KMS-11 (cell line): ENCODE data around the gene USP36.

Experiments used
- H2AFZ ChIP-seq: fragments of 200-600 bp; sonication (generic); 2 replicates; pipeline ENCODE4 v1.6.1; 2016; ENCODE audit warnings: antibody characterized with exemption, mixed run types, low read depth
- H3K27ac ChIP-seq: fragments of 200-600 bp; sonication (generic); 2 replicates; pipeline ENCODE4 v1.6.1; 2016; ENCODE audit warnings: mild to moderate bottlenecking, mixed run types
- H3K27me3 ChIP-seq: fragments of 200-600 bp; sonication (generic); 2 replicates; pipeline ENCODE4 v1.6.1; 2017; ENCODE audit warnings: mild to moderate bottlenecking, low read depth, mixed run types, moderate library complexity; ENCODE audit not compliant: insufficient read depth
- H3K36me3 ChIP-seq: fragments of 200-600 bp; sonication (generic); 2 replicates; pipeline ENCODE4 v1.6.1; 2017; ENCODE audit warnings: mild to moderate bottlenecking, mixed run types; ENCODE audit not compliant: insufficient read depth
- H3K4me1 ChIP-seq: fragments of 200-600 bp; sonication (generic); 2 replicates; pipeline ENCODE4 v1.6.1; 2016; ENCODE audit warnings: mild to moderate bottlenecking, low read depth, mixed run types; ENCODE audit not compliant: poor library complexity, severe bottlenecking
- H3K4me2 ChIP-seq: fragments of 200-600 bp; sonication (generic); 2 replicates; pipeline ENCODE4 v1.7.0; 2016; ENCODE audit warnings: mild to moderate bottlenecking, mixed run types
- H3K4me3 ChIP-seq: fragments of 200-600 bp; sonication (generic); IDR thresholded peaks from 2 replicates; pipeline ENCODE4 v1.6.1; 2017; ENCODE audit warnings: low read depth, low read length, mixed read lengths; ENCODE audit not compliant: insufficient read depth
- H3K79me2 ChIP-seq: fragments of 200-600 bp; sonication (generic); 2 replicates; pipeline ENCODE4 v1.6.1; 2016; ENCODE audit warnings: low read depth, mixed run types; ENCODE audit not compliant: insufficient read depth
- H3K9ac ChIP-seq: fragments of 200-600 bp; sonication (generic); 2 replicates; pipeline ENCODE4 v1.6.1; 2016; ENCODE audit warnings: mild to moderate bottlenecking, mixed run types
- H4K20me1 ChIP-seq: fragments of 200-600 bp; sonication (generic); 2 replicates; pipeline ENCODE4 v1.6.1; 2016; ENCODE audit warnings: mild to moderate bottlenecking, mixed run types; ENCODE audit not compliant: insufficient read depth
- TF ChIP-seq, protein P1 (sequence below): fragments of 200-600 bp; sonication (generic); conservative IDR thresholded peaks from 2 replicates; pipeline ENCODE4 v1.6.1; 2017; ENCODE audit warnings: low read depth, mild to moderate bottlenecking, antibody characterized with exemption, low read length, moderate library complexity, mixed read lengths

The USP36 gene

DNA sequence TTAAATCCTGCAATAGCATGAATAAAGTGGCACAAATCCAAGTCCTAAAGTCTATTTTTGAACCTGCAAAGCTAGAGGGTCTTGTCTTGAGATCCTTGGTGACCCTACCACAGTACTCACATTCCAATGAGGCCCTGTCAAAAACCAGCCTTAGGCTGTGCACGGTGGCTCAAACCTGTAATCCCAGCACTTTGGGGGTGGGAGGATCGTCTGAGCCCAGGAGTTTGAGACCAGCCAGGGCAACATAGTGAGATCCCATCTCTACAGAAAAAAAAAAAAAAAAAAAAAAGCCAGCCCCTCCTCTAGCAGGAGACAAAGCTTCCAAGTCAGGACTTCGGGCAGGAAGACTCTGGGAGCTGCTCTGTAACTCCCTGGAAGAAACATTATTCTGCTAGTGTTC is 74.8 kb downstream of the USP36 start:
- TF ChIP-seq, protein P1, sequence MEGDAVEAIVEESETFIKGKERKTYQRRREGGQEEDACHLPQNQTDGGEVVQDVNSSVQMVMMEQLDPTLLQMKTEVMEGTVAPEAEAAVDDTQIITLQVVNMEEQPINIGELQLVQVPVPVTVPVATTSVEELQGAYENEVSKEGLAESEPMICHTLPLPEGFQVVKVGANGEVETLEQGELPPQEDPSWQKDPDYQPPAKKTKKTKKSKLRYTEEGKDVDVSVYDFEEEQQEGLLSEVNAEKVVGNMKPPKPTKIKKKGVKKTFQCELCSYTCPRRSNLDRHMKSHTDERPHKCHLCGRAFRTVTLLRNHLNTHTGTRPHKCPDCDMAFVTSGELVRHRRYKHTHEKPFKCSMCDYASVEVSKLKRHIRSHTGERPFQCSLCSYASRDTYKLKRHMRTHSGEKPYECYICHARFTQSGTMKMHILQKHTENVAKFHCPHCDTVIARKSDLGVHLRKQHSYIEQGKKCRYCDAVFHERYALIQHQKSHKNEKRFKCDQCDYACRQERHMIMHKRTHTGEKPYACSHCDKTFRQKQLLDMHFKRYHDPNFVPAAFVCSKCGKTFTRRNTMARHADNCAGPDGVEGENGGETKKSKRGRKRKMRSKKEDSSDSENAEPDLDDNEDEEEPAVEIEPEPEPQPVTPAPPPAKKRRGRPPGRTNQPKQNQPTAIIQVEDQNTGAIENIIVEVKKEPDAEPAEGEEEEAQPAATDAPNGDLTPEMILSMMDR, result no peak
- H3K4me2 ChIP-seq, result peak overlapping the region; percentile 10; the same call in 1 of the 2 replicates

DNA sequence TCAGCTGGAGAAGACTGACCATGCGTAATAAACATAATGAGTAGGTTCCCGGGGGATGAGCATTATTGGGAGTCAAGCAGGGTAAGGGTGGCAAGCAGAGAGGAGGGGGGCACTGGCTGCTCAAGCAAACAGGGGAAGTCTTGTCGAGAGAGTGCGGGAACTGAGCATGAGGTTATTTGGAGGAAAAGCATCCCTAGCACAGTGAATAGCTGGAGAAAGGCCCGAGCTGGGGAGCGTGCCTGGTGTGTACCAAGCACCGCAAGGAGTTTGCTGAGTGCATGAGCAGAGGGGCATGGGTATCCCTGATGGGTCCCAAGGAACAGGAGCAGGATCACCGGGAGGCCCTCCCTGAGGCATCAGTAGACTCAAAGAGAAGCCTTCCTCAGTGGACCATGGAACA is 75.7 kb downstream of the USP36 start:
- Histone ChIP-seq H4K20me1 (no peaks in the 10 kb centered on the region; the same call in 1 of the 2 replicates), H3K27ac (no peak overlapping the region), H3K4me3 (no peak overlapping the region), H3K27me3 (no peaks in the 10 kb centered on the region), H3K4me1 (peaks cover 91% of the 10 kb centered on the region), H3K36me3 (no peaks in the 10 kb centered on the region), H3K4me2 (no peak overlapping the region), H3K79me2 (peaks cover 97% of the 10 kb centered on the region), H2AFZ (no peak overlapping the region), H3K9ac (no peak overlapping the region)
- TF ChIP-seq, protein P1, result no peak

More for the DNA sequence above, 74.8 kb downstream of the USP36 start:
- Histone ChIP-seq H4K20me1 (no peaks in the 10 kb centered on the region; the same call in 1 of the 2 replicates), H3K79me2 (peaks cover 100% of the 10 kb centered on the region), H3K27ac (no peak overlapping the region), H3K27me3 (no peaks in the 10 kb centered on the region), H2AFZ (no peak overlapping the region), H3K36me3 (no peaks in the 10 kb centered on the region), H3K4me1 (peaks cover 93% of the 10 kb centered on the region), H3K4me3 (no peak overlapping the region), H3K9ac (no peak overlapping the region)

DNA sequence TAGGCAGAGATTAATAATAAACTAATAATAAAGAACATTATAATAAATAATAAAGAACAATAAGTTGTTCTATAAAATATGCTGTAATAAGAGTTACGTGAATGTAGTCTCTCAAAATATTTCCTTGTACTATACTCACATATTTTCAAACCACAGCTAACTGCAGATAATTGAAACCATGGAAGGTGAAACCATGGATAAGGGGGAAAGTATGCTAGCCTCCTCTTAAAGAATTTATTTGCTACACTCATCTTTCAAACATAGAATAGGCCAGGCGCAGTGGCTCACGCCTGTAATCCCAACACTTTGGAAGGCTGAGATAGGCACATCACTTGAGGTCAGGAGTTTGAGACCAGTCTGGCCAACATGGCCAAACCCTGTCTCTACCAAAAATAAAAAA is 77.1 kb downstream of the USP36 start:
- no peak overlapping the region for H2AFZ ChIP-seq
- H3K27ac ChIP-seq, result no peak overlapping the region
- TF ChIP-seq, protein P1, result no peak
- peaks cover 97% of the 10 kb centered on the region for H3K79me2 ChIP-seq
- H3K36me3 ChIP-seq, result no peaks in the 10 kb centered on the region
- peaks cover 91% of the 10 kb centered on the region for H3K4me1 ChIP-seq
- H3K27me3 ChIP-seq, result no peaks in the 10 kb centered on the region
- H4K20me1 ChIP-seq, result no peaks in the 10 kb centered on the region; the same call in 1 of the 2 replicates
- no peak overlapping the region for H3K4me2 ChIP-seq
- no peak overlapping the region for H3K9ac ChIP-seq
- no peak overlapping the region for H3K4me3 ChIP-seq

DNA sequence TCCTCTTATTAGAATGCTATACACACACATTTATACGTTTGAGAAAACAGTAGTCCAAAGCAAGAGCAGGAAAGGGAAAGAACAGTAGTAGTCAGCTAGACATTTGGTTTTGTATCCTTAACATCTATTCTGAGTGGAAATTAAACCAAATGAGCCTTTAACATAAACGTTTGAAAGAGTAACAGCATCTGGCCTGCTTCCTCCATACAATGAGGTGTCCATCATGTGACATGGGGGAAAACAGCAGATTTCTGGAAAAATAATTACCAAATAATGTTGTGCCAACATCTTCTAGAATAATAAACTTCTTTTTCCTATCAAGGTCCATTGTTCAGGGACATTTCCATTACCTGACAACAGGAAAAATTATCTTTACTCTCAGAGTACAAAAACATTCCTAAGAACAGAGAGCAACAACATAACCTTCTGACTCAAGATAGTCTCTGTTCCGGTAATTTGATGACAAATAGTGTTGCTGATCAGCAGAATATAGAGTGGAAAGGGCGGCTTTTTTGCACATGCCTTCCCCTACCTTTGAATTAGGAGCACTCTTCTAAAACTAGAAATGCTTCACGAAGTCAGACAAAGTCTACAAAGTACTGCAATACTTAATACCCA is 78.7 kb downstream of the USP36 start:
- H3K27ac ChIP-seq, result no peak overlapping the region; the same call in 1 of the 2 replicates
- H4K20me1 ChIP-seq, result no peaks in the 10 kb centered on the region; the same call in 1 of the 2 replicates
- H3K79me2 ChIP-seq, result peaks cover 97% of the 10 kb centered on the region

More for the DNA sequence above, 78.7 kb downstream of the USP36 start:
- H3K9ac ChIP-seq, result no peak overlapping the region
- H2AFZ ChIP-seq, result no peak overlapping the region
- TF ChIP-seq, protein P1, result no peak
- H3K4me3 ChIP-seq, result no peak overlapping the region
- H3K36me3 ChIP-seq, result no peaks in the 10 kb centered on the region
- no peak overlapping the region for H3K4me2 ChIP-seq
- H3K27me3 ChIP-seq, result no peaks in the 10 kb centered on the region
- peaks cover 91% of the 10 kb centered on the region for H3K4me1 ChIP-seq
